Jurkat, Clone E6-1 (cell line): ENCODE data around the gene PPP6R3.
A peak's percentile ranks its signal among the peaks of the same experiment; 100 is the strongest.

Source experiments
- DNase-seq: peaks from one replicate; pipeline ENCODE4 v3.0.0-alpha.2; 2011; ENCODE audit warnings: low read depth, low spot score
- H3K4me3 ChIP-seq: 2 replicates; pipeline ENCODE4 v1.5.1; 2011; ENCODE audit warnings: mild to moderate bottlenecking, low read length, control low read depth, moderate library complexity

PPP6R3 gene

DNA sequence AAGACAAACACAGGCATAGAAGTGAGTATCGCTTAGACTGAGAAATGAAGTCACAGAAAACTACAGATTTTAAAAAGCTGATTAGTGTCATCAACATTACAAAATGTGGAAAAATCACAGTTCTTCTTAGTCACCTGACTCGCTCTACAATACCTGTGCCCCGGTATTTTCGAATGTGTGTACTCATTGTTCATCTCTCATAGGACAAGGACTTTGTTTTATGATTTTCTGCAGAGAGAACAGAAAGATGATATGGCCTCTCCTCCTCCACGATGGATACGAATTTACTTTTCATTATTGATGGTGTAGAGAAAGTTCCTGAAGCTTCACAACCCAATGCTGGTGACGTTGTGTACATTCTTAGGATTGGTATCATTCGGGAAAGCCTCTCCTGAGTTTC, 194.4 kb downstream of the PPP6R3 start:
- DNase-seq = no peak
- no peak overlapping the region for H3K4me3 ChIP-seq

DNA sequence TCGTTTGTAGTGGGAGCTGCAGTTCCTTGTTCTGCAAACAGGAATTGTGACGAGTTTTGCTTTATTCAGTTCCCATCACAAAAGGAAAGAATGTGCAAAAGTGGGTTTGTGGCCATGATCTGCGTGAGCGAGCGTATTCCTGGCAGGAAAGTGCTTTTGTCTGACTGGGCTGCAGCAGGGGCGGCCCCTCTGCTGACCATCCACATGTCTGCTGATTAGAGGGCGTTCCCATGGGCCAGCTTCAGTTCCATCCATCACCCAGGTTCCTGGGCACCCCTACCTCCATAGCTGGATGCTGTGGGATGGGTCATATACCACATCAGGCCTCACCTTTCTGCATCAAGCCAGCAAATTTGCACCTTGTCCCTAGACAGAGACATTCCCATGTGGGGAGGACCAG, 194.9 kb downstream of the PPP6R3 start:
- DNase-seq = no peak
- H3K4me3 ChIP-seq = no peak overlapping the region

DNA sequence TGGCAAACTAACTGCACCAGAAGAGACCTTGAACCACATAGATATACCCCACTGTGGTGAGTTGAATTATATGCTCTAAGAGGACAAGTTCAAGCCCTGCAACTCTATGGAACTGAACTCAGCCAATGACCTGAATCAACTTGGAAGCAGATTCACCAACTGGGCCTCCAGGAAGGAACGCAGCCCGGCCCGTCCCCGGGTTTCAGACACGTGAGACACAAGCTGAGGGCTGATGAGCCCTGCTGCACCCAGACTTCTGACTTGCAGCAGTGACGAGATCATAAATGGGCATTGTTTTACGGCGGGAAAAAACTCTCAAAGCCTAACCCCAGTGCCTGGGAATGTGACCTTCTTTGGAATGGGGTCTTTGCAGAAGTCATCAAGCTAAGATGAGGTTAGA, 195.3 kb downstream of the PPP6R3 start:
- H3K4me3 ChIP-seq = no peak overlapping the region
- DNase-seq = no peak

DNA sequence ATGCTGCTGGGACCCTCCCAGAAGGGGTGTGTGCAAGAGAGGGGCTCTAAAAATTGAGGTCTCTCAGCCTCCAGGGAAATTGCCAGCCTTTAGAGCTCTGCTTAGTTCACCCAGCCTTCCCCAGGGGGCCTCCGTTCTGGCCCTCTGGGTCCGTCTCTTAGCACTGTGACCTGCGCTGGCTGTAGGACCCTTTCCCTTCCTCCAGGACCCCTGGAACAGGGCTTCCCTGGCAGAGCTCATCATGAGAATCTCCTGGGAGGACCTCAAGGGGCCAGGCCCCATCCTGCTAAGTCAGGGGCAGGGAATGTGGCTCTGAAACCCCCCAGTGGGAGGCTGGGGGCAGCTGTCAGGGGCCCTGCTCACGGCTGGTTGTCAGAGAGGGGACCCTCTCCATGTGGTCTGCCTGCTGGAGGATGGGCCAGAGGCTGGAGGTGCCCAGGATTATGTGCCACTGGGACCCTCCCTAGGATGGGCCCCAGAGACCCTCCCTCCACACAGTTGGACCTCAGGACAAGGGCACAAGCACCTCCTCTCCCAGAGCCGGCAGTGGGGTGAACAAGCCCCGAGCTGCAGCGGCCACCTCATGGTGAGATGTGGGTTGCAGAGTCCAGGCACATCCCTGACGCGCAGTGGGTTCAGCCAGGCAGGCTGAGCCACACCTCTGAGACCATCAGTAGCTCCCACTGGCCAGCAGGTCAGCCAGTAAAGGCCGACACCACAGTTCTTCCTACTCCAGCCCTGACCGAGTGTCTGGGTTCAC, 196.6 kb downstream of the PPP6R3 start:
- no peak for DNase-seq

DNA sequence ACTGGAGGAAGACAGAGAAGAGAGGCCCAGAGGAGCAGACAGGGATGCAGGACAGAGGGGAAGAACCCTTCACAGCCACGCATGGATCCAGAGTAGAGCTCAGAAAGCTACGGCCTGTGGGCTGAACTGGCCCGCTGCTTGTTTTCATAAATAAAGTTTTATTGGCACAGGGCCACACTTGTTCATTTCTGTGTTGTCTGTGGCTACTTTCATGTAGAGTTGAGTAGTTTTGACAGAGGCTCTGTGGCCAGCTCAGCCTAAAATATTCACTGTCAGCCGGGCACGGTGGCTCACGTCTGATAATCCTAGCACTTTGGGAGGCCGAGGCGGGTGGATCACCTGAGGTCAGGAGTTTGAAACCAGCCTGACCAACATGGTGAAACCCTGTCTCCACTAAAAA, 197.5 kb downstream of the PPP6R3 start:
- no peak overlapping the region for H3K4me3 ChIP-seq
- no peak for DNase-seq

More for the DNA sequence above, 196.6 kb downstream of the PPP6R3 start:
- no peak overlapping the region for H3K4me3 ChIP-seq

DNA sequence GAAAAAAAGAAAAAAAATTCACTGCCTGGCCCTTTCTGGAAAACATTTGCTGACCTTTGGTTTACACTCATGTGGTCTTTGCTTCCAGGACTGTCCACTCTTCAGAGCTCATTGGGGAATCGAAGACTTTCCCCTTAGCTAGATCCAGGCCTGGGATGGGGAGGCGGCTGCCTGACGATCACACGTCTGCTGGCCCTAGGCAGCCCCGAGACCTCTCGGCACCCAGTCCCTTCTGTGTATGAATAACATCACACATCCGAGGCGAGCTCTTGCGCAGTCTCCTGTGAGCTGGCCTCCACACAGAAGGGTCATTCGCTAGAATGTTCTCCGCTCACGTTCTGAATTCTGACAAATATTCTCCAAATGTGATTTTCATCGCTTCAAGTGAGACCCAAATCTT, 198.1 kb downstream of the PPP6R3 start:
- DNase-seq = no peak
- H3K4me3 ChIP-seq = no peak overlapping the region

DNA sequence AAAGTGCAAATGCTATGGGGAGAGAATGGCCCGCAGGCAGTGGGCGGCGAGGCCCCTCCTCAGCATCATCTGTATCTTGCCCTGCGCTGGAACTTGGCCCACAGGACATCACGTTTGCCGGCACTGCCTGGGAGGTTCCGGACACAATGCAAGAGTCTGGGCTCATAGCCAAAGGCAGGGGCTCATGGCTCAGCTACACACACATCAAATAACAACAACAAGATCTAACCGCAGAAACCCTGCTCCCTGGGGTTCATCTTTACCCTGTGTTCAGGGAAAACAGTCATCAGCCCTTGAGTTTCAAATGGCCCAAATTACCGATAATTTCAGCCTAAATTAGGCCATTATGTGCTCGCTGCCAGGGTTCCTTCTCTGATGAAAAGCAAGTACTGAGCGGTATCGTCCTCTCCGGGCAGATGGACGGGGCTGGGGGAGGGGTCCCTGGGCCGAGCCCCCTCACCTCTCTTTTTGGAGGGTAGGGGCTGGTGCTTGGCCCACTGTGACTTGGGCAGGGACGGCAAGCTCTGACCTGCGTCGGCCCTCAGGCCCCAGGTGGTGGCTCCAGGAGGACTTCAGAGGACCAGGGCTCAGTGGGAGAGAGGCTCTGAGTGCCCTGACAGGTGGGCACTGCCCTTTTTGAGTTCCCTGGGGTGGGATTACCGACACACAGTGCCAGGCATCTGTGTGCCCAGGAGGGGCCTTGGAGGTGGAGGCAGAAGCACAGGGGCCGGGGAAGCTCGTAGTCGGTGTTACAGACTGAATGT, 198.8 kb downstream of the PPP6R3 start:
- no peak overlapping the region for H3K4me3 ChIP-seq

DNA sequence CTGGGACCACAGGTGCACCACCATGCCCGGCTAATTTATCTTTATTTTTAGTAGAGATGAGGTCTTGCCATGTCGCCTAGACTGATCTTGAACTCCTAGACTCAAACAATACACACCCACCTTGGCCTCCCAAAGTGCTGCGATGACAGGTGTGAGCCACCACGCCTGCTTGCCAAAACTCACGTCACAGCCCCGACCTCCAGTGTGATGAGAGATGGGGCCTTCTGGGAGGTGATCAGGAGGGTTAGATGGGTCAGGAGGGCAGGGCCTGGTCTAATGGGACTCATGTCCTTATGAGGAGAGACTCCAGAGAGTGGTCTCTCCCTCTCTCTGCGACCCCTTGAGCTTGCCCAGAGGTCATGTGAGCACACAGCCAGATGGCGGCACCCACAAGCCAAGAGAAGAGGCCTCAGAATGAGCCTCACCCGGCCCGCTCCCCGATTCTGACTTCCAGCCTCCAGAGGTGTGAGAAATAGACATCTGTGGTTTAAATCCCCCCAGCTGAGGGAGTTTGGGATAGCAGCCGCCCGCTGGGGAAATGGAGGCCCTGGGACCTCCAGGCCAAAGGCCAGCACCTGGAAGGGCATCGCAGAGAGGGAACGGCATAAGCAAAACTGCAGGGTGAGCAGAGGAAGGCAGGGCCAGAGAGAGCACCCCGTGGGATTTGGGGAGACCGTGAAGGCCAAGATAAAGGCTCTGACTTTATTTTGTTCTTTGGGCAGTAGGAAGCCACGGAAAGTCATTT, 199.7 kb downstream of the PPP6R3 start:
- DNase-seq = no peak
- no peak overlapping the region for H3K4me3 ChIP-seq

More for the DNA sequence above, 198.8 kb downstream of the PPP6R3 start:
- peak; percentile 3 for DNase-seq

DNA sequence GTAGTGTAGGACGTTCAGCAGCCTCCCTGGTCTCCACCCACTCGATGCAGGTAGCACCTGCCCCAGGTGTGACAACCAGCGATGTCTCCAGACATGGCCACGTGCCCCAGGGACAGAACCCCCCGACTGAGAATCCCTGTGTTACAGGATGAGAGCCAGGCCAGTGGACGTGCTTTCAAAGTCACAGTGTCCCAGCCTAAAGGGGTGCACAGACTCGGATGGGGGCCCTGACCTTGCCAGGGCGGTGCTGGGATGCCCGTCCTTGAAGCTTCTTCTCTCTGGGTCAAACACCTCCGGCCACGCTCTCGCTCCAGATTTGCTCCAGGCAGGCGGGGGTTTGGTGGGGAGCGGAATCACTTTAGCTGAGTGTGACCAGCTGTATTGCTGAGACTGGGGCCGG, 200.5 kb downstream of the PPP6R3 start:
- DNase-seq = no peak

DNA sequence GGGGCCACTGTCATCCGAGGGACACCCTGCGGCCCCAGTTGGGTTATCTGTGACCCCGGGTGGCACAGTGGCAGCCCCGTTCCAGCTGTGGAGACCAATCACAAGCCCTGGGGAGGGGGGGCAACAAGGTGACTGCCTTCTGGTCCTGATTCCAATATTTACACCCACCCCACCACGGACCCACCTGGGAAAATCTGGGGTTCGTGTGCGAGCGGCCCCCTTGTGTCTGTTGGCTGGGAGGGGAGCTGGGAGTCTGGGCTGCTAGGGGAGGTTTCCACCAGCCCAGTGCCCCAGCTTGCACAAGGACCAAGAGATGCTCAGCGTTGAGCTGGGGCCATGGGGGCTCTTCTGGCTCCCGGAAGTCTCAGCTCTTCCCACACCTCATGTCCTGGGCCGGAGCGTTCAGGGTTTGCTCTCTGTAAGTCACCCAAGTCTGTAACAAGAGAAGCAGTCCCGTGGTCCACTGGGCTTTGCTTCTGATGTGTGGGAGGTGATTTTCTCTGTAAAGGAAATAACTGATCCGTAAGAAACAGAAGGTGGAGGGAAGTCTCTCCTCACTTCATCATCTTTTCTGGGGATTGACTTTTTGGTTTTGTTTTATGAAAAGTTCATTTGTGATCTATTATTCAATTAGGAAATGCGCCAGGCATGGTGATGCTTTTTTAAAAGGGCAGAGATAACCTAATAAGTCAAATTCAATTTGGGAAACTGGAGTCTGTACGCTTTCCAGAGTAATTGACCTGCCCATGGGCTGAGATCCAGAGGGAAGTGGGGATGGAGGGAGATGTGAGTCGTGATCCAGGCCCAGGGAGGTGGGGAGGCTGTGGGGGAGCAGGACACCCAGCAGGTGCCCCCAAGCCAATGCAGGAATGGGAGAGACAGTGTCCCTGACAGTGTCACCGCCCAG, 201.4 kb downstream of the PPP6R3 start:
- H3K4me3 ChIP-seq = no peak overlapping the region
- DNase-seq = no peak

More for the DNA sequence above, 200.5 kb downstream of the PPP6R3 start:
- H3K4me3 ChIP-seq = no peak overlapping the region

- no peak for DNase-seq
- H3K4me3 ChIP-seq = no peak overlapping the region
These were observed 203.0 kb downstream of the PPP6R3 start for GRCh38 chr11:68663482-68664010.

DNA sequence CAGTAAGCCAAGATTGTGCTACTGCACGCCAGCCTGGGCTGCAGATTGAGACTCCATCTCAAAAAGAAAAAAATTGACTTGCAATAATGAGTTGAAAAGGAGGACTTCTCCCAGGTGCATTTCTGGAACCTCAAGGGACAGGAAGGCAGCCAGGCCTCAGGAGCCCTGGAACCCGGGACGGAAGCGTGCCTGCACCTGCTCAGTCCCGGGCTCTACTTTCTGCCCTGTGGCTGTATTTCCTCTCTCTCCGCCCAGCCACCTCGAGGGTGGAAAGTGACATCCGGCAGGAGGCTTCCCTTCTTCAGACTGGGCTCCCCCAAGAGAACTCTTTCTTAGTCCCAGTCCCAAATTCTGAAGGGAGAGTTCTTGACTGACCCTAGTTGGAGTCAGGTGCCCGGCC, 203.6 kb downstream of the PPP6R3 start:
- no peak overlapping the region for H3K4me3 ChIP-seq
- no peak for DNase-seq

DNA sequence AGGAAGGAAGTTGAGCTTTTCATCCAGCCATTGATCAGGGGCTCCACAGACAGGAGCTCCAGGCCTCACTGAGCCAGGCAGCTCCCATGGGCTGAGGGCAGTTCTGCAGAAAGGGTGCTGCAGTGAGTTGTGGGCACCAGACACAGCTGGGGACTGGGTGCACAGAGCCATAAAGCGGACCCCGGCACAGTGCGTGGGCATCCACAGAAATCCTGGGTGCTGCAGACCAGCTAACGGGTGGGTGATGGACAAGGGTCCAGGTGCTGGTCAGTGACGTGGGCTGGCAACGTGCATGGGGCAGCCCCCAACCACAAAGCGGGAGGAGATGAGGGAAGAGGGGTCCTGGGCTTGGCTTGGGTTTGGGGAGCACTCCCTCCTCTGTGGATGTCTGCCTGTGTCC, 204.4 kb downstream of the PPP6R3 start:
- no peak overlapping the region for H3K4me3 ChIP-seq
- no peak for DNase-seq
